ENCODE measurements around the gene ZBBX.

ZBBX gene

DNA sequence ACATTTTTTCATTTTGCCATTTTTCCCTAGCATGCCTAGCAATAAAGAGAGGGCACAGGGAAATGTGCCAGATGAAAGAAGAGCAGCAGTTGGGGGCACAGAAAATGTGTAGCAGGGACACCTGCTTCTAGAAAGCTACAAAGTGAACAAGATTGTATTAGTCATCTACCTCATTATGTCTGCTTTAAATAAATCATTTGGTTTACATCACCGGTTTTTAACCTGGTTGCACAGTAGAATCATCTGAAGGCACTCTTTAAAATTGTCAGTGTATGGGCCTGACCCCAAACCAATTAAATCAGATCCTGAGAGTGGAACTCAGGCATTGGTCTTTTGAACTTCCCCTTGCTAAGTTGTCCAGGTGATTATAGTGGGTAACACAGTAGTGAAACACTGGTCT lies 73.8 kb downstream of the ZBBX start:
- no peak for DNase-seq

DNA sequence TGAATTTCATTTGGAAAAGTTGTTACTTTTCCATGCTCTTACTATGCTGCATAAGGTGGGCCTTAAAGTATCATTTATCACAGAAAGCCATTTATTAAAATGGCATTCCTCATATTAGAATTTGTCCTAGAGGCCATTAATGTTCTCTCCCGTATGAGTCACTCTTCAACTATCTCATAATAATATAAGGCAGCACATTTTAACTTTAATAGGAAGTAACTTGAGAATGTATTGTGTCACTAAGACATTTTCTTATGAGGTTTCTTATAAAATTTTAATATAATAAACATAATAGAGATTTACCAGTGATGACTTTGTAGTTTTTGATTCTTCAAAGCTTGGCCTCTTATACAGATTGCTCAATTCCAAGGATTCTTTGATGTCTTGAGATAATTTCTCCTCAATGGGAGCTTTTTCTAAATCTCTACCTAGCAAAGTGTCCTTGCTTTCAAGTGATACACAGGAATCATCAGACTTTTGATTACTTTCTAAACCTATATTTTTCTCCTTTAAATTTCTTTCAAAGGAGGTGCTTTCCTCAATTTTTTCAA lies 74.7 kb downstream of the ZBBX start:
- no peak for DNase-seq

DNA sequence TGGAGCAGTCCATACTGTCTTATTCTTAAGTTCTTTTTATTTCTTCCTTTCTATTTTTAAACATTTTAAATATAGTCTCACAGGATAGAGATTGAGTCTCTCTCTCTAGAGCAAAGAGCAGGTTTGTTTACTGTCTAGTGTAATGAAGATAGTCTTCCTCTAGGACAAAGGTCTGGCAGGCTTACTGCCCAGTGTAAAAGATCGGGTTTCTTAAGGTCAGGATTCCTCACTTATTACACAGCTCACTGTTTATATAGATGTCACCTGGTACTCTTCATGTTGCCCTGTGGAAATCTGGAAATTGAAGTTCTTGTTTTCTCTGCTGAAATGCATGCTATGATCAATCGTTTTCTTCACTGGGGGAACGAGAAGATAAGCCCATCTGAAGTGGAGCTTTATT lies 76.0 kb downstream of the ZBBX start:
- DNase-seq, result no peak

DNA sequence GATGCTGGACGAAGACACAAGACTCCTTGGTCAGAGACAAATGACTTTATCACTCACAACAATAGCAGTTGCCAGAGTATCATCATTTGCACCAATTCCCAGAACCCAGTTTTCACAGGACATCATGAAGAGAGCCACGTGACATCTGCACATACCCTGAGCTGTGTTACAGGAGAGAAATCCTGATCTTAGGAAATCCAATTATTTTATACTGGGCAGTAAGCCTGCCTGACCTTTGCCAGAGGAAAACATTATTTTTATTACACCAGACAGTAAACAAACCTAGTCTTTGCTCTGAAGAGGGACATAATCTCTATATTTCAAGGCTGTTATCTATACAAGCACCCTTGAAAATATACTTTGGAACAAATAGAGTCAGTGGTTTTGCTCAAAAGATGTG lies 77.4 kb downstream of the ZBBX start:
- no peak for DNase-seq

DNA sequence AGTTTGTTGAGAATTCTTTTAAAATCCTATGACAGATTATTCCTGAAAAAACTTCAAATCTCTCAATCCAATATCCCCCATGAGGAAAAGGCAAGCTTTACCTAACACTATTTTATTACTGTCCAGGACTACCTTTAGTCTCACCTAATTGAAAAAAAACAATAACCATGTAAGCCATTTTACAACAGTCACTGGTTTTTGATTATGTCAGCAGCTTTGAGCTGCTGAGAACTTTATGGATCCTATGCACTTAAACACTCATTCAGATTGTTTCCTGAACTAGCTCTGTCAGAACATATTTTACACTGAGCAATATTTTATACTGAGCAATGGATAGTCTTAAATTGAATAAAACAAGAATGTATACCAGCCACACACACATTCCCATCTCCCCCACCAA lies 79.9 kb downstream of the ZBBX start:
- no peak for DNase-seq

DNA sequence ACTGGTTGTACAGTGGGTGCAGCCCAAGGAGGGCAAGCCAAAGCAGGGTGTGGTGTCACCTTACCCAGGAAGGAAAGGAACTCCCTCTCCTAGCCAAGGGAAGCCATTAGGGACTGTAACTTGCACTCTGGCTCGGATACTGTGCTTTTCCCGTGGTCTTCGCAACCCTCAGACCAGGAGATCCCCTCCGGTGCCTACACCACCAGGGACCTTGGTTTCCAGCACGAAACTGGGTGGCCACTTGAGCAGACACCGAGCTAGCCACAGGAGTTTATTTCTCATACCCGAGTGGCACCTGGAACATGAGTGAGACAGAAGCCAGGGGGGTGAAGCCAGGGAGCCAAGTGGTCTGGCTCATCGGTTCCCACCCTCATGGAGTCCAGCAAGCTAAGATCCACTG lies 90.7 kb downstream of the ZBBX start:
- DNase-seq, result no peak

DNA sequence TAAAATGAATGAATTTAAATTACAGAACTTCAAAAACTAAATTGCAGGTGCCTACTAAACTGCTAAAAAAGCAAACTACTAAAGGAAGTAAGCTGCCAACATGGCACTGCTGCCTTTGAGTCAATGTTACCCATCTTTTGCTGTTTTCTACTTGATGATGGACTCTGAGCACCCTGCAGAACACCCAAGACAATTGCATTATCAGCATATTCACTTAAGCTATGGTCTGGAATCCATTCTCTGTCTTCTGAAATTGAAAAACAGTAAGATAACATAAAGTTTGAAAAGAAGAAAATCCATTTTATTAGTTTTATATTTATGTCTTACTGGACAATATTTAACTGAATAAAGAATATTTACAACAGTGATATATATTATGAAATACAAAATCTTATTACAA lies 91.4 kb downstream of the ZBBX start:
- DNase-seq, result no peak

DNA sequence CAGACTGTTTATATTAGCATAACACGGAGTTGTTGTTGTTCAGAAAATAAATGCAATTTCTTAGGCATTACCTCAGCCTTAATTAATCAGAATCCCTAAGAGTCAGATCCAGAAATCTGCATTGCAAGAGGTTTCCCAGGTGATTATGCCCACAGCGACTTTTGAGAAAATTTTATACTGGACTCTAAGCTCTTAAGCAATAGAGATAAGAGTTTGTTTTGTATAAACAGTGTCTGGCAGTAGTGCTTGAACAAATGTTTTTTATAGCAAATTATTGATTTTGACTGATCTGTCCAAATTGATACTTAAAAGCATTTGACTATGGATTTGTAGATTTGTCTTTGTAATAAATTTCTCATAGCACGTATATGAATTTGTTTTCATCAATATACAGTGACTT lies 92.8 kb downstream of the ZBBX start:
- no peak for DNase-seq

DNA sequence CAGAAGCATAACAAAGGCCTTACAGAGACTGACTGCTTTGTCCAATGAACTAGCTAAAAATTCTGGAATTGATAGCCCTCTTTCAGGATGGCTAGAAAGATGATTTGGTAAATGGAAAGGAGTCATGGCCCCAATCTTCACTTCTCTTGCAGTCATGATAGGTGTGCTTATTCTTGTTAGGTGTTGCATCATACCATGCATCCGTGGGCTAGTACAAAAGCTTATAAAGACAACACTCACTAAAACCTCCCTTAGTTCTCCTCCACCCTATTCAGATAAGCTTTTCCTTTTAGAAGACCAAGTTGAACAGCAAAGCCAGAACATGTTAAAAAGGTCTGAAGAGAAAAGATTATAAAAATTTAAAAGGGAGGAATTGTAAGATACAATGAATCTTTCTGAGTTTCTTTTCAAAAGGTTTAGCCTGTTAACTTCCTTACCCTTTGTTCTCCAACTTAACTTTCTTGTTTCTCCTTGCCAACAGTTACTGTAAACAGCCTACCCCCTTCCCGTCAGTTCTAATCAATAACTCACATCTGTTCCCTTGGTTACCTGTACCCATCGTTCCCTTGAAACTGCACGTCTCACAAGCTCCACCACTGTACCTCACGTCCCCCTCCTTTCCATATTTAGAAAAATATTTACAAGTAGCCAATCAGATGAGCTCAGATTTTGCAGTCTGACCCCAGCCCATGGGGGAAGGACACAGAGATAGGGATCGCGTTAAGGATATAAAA lies 105.8 kb downstream of the ZBBX start:
- no peak for DNase-seq

DNA sequence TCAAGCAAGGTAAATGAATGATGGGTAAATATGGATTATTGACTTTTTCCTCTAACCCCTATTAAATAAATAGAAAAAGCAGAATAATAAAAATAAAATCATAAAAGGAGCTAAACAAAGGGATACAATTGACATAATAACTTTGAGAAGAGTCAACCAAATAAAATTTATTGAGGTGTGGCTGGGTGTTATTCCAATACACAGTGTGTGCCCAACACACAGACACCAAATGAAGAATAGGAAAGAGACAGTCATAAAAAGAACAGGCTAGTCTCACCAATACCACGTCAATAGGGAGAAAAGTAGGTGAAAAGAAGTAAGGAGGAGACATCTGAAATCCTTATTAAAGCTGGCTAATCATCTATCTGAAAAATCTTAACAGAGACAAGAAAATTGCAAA lies 127.1 kb downstream of the ZBBX start:
- DNase-seq, result no peak

DNA sequence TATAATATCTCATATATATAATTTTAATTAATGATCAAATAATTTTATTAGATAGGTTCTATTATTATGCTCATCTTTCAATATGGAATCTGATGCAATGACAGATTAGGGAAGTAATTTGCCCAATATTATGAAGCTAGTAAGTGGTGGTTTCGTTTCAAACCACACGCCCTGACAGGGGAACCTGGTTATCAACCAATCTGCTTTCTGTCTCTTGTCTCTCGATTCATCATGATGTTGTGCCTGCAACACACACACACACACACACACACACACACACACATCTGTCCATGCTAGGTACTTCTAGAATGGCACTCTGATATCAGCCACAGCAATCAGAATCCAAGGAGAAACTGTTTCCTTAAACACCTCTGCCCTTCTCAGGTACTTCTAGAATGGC lies 128.4 kb downstream of the ZBBX start:
- no peak for DNase-seq

DNA sequence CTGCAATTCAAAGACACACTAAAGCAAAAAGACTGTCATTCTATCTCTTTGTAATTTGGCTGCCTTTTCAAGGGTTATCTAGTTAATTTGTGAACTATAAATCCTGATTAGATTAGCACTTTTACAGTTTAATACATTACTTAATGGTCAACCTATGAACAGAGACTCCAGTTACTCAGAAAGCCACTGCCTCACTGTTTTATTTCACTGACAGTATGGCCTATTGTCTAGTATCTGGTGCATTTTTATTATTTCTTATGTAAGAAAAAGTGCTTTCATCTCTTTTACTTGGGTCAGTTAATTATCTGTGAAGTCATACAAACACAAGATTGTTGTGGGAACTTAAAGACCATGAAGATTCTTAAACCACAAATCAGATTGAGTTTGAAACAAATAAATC lies 133.8 kb downstream of the ZBBX start:
- no peak for DNase-seq

DNA sequence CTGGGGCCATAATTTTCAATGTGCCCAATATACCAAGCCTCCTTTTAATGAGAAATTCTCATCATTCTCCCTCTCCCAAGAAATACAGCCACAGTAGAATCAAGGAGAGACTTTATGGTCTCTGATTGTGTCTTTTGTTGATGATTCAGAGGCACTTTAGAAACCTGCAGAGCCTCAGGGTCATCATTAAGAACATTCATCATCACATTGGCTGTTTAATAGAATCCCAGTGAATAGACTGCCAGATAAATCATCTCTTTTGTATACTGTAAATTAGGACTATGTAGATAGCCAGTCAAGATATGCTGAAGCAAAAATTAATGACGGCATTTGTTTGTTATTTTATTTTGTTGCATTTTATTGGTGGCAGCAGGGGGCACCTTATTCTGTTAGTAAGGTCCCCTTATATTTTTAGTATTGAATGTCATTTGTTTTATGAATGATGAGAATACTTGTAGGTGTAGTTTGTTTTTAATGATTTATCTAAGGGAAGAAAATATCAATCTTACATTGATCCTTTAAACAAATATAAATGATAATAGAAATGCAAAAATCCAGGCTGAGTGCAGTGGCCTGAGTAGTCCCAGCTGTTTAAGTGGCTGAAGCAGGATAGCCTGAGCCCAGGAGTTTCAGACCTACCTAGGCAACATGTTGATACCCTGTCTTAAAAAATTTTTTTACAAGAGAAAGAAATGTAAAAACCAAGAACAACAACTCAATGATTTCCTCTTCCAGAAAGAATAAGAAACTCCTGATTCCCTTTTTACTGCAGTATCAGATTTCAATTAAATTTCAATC lies 138.8 kb downstream of the ZBBX start:
- no peak for DNase-seq

DNA sequence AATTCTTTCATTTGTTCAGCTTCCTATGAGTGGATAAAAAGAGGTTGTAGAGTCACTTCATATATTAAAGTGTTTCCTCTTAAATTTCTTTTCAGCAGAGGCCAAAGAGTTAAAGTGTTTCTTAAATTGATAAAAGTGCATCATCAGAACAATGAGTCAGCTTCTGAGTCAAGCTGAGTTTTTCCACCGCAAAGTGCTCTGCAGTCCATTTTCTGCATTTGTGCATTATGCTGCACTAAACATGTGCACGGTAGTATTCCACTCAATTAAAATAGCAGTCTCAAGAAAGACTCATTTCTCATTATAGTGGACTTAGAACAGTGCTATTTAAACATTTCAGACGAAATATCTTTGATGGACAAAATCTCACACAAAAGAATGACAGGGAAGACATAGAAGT lies 152.0 kb downstream of the ZBBX start:
- DNase-seq, result no peak

DNA sequence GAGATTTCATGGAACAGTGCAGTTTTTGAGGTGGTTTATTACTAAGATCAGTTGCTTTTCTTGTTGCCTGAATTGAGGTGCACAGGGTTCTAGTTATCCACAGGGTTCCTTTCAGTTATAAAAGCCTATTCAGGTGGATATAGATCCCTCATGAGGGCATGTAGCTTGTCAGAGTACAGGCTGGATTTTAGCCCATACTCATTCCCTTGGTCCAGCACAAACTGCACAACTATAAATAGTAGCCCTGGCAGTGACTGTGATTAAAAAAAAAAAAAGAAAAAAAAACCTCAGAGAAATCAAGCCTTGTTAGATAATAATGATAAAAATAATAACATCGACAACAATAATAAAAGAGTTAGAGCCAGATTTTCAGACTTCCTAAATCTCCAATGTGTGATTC lies 154.3 kb downstream of the ZBBX start:
- no peak for DNase-seq

DNA sequence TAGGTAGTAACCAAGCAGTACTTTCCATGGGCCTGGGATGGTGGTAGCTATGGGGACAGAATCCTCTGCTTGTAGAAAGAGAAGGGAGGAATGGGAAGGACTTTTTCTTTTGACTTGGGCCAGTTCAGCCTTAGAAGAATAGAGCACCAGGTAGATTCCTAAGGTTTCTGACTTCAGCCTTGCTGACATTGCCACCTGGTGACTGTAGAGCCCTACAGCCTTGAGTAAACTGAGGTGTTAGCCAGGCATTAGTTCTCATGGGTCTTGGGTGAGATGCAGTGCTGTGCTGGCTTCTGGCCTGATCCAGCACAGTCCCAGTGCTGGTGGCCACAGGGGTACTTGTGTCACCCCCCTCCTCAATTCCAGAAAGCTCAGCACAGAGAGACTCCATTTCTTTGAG lies 171.1 kb downstream of the ZBBX start:
- DNase-seq, result no peak

DNA sequence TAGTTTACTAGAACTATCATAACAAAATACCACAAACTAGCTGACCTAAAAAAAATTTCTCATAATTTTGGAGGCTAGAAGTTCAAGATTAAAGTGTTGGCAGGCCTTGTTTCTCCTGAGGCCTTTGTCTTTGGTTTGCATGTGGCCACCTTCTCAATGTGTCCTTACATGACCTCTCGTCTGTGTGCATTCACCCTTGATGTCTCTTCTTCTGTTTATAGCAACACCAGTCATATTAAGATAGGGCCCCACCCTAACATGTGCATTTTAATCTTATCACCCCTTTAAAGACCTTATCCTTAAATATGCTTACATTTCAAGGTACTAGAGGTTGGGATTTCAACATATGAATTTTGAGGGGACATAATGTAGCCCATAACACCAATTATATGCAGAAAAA lies 177.0 kb downstream of the ZBBX start:
- no peak for DNase-seq

DNA sequence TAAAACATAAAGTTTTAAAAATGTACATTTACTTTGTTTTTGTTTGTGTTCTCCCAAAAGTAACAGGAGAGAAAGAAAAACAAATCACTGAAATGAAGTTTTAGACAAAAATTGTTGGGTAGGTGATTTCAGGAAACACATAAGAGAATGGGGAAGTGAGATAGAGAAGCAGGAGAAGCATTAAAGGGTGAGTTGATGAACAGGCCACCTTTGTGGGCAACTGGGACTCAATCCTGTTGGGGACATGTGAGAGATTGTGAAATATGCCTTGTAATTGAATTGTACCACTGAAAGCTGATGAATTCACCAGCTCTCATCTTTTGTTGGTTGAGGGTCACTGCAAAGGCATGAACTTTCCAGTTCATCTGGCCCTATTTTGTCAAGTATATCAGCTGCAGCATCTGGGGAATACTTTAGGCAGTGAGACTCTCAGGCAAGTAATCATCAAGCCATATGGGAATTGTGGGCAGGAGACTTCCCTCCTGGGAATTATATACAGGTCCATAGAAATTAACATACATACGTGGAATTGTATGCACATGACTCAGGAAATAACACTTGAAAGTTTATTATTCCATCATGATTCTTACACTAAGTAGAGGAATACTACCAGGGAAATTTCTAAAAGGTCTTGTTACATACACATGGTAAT lies 181.0 kb downstream of the ZBBX start:
- no peak for DNase-seq
